Esophagus (tissue), 2 donors: ENCODE results near the gene ADAT1. TPM values are rescaled to one million over a fixed set of nuclear protein-coding genes. Genes with fewer than 3 reads are reported as not detected.

Experiments
- H3K27ac ChIP-seq, 2 donors: one replicate each; pipeline ENCODE4 v1.5.1; 2013; ENCODE audit warnings: low read depth in 2 of 2, mild to moderate bottlenecking in 2 of 2, inconsistent platforms in 1 of 2, low read length in 1 of 2, moderate library complexity in 1 of 2
- H3K27me3 ChIP-seq, 2 donors: one replicate each; pipeline ENCODE4 v1.6.1; 2013; ENCODE audit warnings: low read length in 2 of 2, control low read depth in 1 of 2, mild to moderate bottlenecking in 1 of 2; ENCODE audit not compliant: insufficient read depth in 2 of 2, control insufficient read depth in 1 of 2
- H3K36me3 ChIP-seq, 2 donors: one replicate each; pipeline ENCODE4 v1.6.1; 2013; ENCODE audit warnings: low read length in 1 of 2; ENCODE audit not compliant: control insufficient read depth in 2 of 2, insufficient read depth in 2 of 2
- H3K4me1 ChIP-seq, 2 donors: one replicate each; pipeline ENCODE4 v1.6.1; 2013; ENCODE audit warnings: low read length in 1 of 2; ENCODE audit not compliant: control insufficient read depth in 2 of 2, insufficient read depth in 2 of 2
- H3K4me3 ChIP-seq, 2 donors: one replicate each; pipeline ENCODE4 v1.5.1; 2013; ENCODE audit warnings: low read length in 2 of 2, mild to moderate bottlenecking in 2 of 2, low read depth in 1 of 2, moderate library complexity in 1 of 2
- H3K9me3 ChIP-seq, 2 donors: one replicate each; pipeline ENCODE4 v1.6.1; 2013; ENCODE audit warnings: mild to moderate bottlenecking in 2 of 2, low read depth in 1 of 2, low read length in 1 of 2, moderate library complexity in 1 of 2; ENCODE audit not compliant: control insufficient read depth in 2 of 2, insufficient read depth in 1 of 2
- WGBS, 2 donors: extraction: QIAGEN DNeasy Blood & Tissue Kit; methylation state at CpG; one replicate each; pipeline ENCODE4 v1.1.7; 2013; 5-methylcytosine and 5-hydroxymethylcytosine counted together
- polyA plus RNA-seq, 2 donors: library from polyadenylated mRNA; stranded (reverse); fragments of 200-250 nt; gene quantifications; one replicate each; pipeline ENCODE4 v1.2.3, GENCODE V29; 2013
- donor health status: healthy with polysubstance abuse.
- donor health status: Bipolar disorder and iron deficiency.

Gene ADAT1, protein sequence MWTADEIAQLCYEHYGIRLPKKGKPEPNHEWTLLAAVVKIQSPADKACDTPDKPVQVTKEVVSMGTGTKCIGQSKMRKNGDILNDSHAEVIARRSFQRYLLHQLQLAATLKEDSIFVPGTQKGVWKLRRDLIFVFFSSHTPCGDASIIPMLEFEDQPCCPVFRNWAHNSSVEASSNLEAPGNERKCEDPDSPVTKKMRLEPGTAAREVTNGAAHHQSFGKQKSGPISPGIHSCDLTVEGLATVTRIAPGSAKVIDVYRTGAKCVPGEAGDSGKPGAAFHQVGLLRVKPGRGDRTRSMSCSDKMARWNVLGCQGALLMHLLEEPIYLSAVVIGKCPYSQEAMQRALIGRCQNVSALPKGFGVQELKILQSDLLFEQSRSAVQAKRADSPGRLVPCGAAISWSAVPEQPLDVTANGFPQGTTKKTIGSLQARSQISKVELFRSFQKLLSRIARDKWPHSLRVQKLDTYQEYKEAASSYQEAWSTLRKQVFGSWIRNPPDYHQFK
- 1 to 10 TPM; 8.4 to 10.0 TPM for polyA plus RNA-seq

DNA sequence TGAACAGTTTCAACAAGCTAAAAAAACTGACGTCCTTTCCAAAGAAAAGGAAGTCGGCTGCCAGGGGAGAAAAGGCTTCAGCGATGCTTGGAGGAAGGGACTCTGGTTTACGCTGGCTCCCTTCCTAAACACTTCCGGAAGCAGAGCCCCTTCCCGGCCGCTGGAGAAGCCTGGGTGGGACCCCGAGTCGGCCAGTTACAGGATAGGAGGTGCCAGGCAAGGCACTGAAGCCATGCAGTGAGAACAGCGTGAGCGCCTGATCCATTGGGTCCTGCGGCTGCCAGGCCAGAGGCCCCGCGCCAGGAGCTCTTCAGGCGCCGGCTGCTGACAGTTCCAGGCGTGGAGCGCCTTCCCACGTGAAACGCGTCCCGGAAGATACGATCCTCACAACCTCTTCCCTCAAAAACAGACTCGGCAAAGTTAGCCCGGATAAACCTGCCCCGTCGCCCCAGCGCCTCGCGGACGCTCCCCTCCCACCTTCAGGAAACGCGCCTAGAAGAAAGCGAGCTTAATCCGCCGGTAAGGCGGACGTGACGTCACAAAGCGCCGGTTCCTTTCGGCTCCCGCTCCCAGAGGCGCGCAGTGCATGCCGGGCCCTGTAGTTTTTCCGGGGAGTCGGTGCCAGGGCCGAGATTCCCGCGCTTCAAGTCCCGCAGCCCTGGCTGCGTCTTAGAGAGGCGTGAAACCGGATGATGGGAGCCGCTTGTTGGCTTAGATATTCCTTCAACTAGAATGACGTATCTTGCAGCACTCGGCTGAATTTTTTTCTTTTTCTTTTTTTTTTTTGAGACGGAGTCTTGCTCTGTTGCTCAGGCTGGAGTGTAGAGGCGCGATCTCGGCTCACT is at the start of gene ADAT1:
Gene ADAT1 (minus strand): TSS at position 521 of the 845 bp plus-strand sequence. CDS start 2,482 bp downstream, outside the sequence.
- Histone ChIP-seq H3K4me1 (peaks cover 0 to 5% of the 10 kb centered on the region in 2 donors), H3K36me3 (peaks cover 15% of the 10 kb centered on the region in 2 donors), H3K4me3 (peak within 1 kb of the TSS; percentile 66 to 93), H3K27me3 (no peaks in the 10 kb centered on the region), H3K27ac (peak within 1 kb of the TSS; percentile 96 to 99), H3K9me3 (no peaks in the 10 kb centered on the region)
- 0% methylated on average over 62 of the region's 62 CpGs for WGBS, 2 donors

DNA sequence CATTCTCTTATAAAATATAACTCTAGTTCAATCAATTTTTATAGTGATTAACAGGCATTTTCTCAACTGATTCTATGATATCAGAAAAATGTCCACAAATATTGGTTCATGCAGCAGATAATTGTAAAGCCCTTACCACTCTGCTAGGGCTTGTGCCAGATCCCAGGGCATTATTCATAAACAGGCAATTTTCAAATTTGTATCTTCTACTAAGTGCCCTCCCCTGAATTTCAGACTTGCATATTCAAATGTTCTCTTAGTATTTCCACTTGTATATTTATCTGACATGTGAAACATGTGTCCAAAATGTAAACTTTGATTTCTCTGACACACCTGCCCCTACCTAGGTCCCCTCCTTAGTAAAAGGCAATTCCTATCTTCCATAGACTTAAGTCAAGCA is 44.4 kb upstream of the ADAT1 start:
- Histone ChIP-seq H3K9me3 (no peaks in the 10 kb centered on the region), H3K36me3 (no peaks in the 10 kb centered on the region), H3K4me3 (no peak overlapping the region), H3K27ac (no peak overlapping the region), H3K27me3 (no peaks in the 10 kb centered on the region), H3K4me1 (no peaks in the 10 kb centered on the region)

DNA sequence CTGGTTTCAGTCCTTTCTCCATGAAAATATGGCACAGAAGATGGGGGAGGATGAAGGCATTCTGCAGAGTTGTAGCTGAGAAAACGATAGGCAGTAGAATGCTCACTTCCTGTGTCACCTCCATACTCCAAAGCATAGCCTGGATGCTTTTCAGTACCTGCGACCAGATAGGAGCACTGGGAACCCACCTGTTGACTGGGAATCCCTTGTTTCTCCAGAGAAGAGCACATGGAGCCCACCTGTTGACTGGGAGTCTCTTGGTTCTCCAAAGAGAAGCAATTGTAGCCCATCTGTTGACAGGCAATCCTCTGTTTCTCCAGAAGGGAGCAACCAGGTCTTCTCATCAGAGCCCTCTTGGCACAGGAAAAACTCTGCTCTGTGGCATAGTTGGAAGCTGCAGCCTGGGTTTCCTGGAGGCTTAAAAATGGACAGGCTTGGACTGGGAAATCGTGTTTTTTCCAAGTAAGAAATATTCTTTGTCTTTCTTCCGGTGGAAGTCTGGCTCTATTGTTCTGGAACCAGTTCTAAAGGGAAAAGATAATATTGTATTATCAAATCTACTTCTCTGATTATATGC is 37.7 kb upstream of the ADAT1 start:
- Histone ChIP-seq H3K27ac (no peak overlapping the region), H3K36me3 (peaks cover 5 to 9% of the 10 kb centered on the region in 2 donors), H3K4me1 (peaks cover 0 to 5% of the 10 kb centered on the region in 2 donors), H3K4me3 (no peak overlapping the region), H3K9me3 (no peaks in the 10 kb centered on the region), H3K27me3 (no peaks in the 10 kb centered on the region)
- WGBS, 2 donors: 48 to 67% methylated on average over 4 of the region's 4 CpGs

DNA sequence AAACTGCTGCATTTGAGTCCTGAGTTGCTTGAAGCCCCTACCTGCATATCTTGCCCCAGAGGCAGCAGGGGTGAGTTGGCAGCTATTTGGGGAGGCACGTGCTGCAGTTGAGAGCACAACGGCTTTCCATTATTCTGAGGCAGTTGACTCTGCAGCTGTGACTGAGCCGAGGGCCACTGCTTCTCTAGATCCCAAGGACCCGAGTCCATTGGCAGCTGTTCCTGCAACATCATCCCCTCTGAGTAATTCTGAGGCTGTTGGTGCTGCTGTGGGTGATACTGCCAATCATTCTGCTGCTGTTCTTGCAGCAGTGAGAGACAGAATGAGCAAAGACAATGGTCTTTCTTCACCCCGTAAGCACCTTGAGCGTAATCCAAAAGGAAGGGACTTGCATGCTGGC is 37.2 kb upstream of the ADAT1 start:
- Histone ChIP-seq H3K27me3 (no peaks in the 10 kb centered on the region), H3K27ac (no peak overlapping the region), H3K9me3 (no peaks in the 10 kb centered on the region), H3K4me3 (no peak overlapping the region), H3K36me3 (peaks cover 5 to 11% of the 10 kb centered on the region in 2 donors), H3K4me1 (peaks cover 0 to 5% of the 10 kb centered on the region in 2 donors)
- 90 to 94% methylated on average over 6 of the region's 6 CpGs for WGBS, 2 donors

DNA sequence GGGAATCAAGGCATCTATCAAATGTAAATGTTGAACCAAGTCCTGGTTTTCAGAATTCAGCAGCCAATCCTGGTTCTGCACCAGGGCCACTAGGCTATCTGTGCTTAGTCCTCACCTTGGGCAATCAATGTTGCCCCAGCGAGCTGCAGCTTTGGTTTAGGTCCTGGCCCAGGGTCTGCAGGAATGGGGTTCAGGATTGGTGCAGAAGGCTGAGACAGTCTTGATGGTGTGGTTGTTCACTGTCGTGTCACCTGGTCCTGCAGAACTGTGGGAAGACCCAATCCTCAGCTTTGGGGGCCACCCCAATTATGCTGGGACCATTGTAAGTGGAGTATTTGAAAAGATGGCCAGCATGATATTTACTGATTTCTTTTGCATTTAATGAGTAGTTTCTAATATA is 35.1 kb upstream of the ADAT1 start:
- peaks cover 5 to 12% of the 10 kb centered on the region in 2 donors for H3K36me3 ChIP-seq
- WGBS, 2 donors: 94 to 96% methylated on average over 2 of the region's 2 CpGs
- peaks cover 0 to 9% of the 10 kb centered on the region in 2 donors for H3K4me1 ChIP-seq
- H3K27ac ChIP-seq: no peak overlapping the region
- H3K27me3 ChIP-seq: no peaks in the 10 kb centered on the region
- no peaks in the 10 kb centered on the region for H3K9me3 ChIP-seq
- no peak overlapping the region for H3K4me3 ChIP-seq

DNA sequence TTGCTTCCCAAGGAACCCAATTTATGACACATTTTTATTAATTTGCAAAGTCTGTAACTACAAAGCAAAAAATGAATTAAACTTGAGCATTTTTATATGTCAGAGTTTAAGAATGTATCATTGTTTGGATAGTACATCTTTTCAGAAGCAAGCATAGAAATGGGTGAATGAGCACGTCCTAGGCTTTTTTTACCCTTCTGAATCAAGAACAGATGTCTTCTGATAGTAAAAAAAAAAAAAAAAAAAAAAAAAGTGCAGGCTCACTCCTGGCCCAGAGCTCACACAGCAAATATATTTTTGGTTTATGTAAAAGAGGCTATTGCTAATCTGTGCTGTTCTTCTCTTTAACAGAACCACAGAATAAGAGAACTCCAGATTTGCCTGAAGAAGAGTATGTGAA is 30.8 kb upstream of the ADAT1 start:
- no peak overlapping the region for H3K4me3 ChIP-seq
- H3K27me3 ChIP-seq: no peaks in the 10 kb centered on the region
- no peaks in the 10 kb centered on the region for H3K9me3 ChIP-seq
- peaks cover 5 to 12% of the 10 kb centered on the region in 2 donors for H3K36me3 ChIP-seq
- H3K4me1 ChIP-seq: peaks cover 0 to 3% of the 10 kb centered on the region in 2 donors
- 65 to 79% methylated on average over 1 of the region's 1 CpG for WGBS, 2 donors
- no peak overlapping the region for H3K27ac ChIP-seq

DNA sequence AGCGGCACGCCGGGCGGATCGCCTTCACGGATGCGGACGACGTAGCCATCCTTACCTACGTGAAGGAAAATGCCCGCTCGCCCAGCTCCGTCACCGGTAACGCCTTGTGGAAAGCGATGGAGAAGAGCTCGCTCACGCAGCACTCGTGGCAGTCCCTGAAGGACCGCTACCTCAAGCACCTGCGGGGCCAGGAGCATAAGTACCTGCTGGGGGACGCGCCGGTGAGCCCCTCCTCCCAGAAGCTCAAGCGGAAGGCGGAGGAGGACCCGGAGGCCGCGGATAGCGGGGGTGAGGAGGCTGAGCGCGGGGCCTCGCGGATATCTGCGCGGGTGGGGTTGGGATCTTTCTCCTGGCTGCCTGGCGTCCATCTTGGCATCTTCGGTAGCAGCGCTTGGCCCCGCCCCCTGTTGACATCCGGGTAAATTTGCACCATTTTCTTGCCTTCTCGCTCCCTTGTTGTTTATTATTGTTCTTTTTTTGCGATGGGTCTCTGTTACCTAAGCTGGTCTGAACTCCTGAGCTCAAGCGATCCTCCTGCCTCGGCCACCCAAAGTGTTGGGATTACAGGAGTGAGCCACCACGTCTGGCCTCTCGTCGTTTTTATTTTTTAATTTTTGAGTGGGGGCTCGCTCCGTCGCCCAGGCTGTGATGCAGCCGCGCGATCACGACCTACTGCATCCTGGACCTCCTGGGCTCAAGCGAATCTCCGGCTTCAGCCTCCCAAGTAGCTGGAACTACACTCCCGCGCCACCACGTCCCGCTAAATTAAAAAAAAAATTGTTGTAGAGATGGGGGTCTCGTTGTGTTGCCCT is 25.4 kb upstream of the ADAT1 start:
- H3K4me1 ChIP-seq: peaks cover 1 to 6% of the 10 kb centered on the region in 2 donors
- peak overlapping the region; percentile 98 to 100 for H3K27ac ChIP-seq
- H3K27me3 ChIP-seq: no peaks in the 10 kb centered on the region
- H3K4me3 ChIP-seq: peak overlapping the region; percentile 98 to 99
- WGBS, 2 donors: 0 to 1% methylated on average over 60 to 62 of the region's 62 CpGs
- peaks cover 0 to 2% of the 10 kb centered on the region in 2 donors for H3K36me3 ChIP-seq
- no peaks in the 10 kb centered on the region for H3K9me3 ChIP-seq

DNA sequence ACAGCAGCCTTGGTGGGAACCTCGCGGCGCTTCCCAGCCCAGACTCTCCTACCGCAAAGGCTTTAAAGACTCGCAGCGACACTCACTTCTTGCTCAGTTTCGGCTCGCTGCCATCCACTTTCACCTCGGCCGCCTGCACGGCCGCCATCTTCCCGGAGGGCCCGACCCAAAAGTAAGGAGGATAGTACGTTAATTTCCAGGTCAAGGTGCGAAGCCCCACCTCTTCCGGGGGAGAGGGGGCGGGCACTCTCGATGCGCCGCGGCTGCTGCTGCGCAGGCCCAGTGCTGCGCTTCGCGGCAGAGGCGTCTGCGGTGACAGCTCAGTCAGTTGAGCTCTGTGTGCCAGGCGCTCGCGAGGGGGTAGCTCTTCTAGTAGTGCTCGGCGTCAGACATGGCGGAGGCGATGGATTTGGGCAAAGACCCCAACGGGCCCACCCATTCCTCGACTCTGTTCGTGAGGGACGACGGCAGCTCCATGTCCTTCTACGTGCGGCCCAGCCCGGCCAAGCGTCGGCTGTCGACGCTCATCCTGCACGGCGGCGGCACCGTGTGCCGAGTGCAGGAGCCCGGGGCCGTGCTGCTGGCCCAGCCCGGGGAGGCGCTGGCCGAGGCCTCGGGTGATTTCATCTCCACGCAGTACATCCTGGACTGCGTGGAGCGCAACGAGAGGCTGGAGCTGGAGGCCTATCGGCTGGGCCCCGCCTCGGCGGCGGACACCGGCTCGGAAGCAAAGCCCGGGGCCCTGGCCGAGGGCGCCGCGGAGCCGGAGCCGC is 24.6 kb upstream of the ADAT1 start, which contains the start of the genes KARS1 and TERF2IP:
Gene KARS1 (minus strand): TSS at position 174 of the 773 bp plus-strand sequence. CDS start 26 bp downstream, at position 148.
Gene TERF2IP (plus strand): TSS at position 282 of the 773 bp plus-strand sequence. CDS start 110 bp downstream, at position 392.
- Histone ChIP-seq H3K9me3 (no peaks in the 10 kb centered on the region), H3K27me3 (no peaks in the 10 kb centered on the region), H3K4me3 (peak within 1 kb of the TSS; percentile 98 to 99), H3K4me1 (peaks cover 0 to 6% of the 10 kb centered on the region in 2 donors), H3K27ac (peak within 1 kb of the TSS; percentile 98 to 100), H3K36me3 (peaks cover 0 to 2% of the 10 kb centered on the region in 2 donors)
- WGBS, 2 donors: 0 to 1% methylated on average over 72 to 76 of the region's 76 CpGs
